Right lobe of liver (tissue), 6 donors: Measurements from ENCODE around the gene PCED1A. TPM values are rescaled to one million over a fixed set of nuclear protein-coding genes. Genes with fewer than 3 reads are reported as not detected.
"Not testable (repeated sequence)": the region's sequence is repeated elsewhere in the genome, so short reads cannot be mapped to it uniquely, and the experiment has no call there.

Experiments
- ATAC-seq, 4 donors: fragments of 200-7000 bp; cut with Tn5 transposase; one replicate each; pipeline ENCODE4 v1.9.1; 2020; ENCODE audit warnings: mild to moderate bottlenecking in 4 of 4, moderate library complexity in 4 of 4
- DNase-seq, 3 donors: peaks; one replicate each; pipeline ENCODE4 v3.0.0-alpha.2; 2020
- H3K27ac ChIP-seq, 3 donors: fragments of 200-600 bp; one replicate each; pipeline ENCODE4 v1.8.0; 2022
- H3K27me3 ChIP-seq, 2 donors: fragments of 200-600 bp; one replicate each; pipeline ENCODE4 v1.8.0; 2022
- H3K36me3 ChIP-seq, 4 donors: fragments of 200-600 bp; sonication (generic) in 1 of 4; one replicate each; pipeline versions ENCODE4 v1.5.1 to v1.8.0; 2017 to 2022; ENCODE audit warnings: control low read depth in 1 of 4
- H3K4me1 ChIP-seq, 4 donors: fragments of 200-600 bp; sonication (generic) in 1 of 4; one replicate each; pipeline versions ENCODE4 v1.5.1 to v1.8.0; 2017 to 2022; ENCODE audit warnings: control low read depth in 1 of 4
- H3K4me3 ChIP-seq, 3 donors: fragments of 200-600 bp; one replicate each; pipeline ENCODE4 v1.8.0; 2022
- H3K9me3 ChIP-seq, 4 donors: fragments of 200-600 bp; sonication (generic) in 1 of 4; one replicate each; pipeline versions ENCODE4 v1.5.1 to v1.8.0; 2017 to 2022; ENCODE audit warnings: control low read depth in 1 of 4
- POLR2A ChIP-seq: fragments of 450-650 bp; IDR thresholded peaks from one replicate; pipeline ENCODE4 v1.6.1; 2017; ENCODE audit warnings: antibody characterized with exemption, mild to moderate bottlenecking
- whole genome bisulfite sequencing: methylation state at CpG from one replicate; pipeline ENCODE4 v1.1.6; 2018; ENCODE audit warnings: low coverage, low lambda C conversion rate; ENCODE audit not compliant: insufficient coverage; ENCODE audit errors: missing lambda C conversion rate; 5-methylcytosine and 5-hydroxymethylcytosine counted together
- intact Hi-C, 2 donors: fragments of 100-400 bp; cut with DNase I; formaldehyde crosslinking; loops; one replicate each; pipeline versions ENCODE4 v1.11.2 to v1.14.1; 2022
- total RNA-seq, 6 experiments: library from RNA; depleted of rRNA in 2 of 6; stranded (reverse); fragments of >200 nt in 2 of 6; fragmentation: NEBNext Ultra II Directional in 3 of 6; extraction: Animal tissue kit (Norgen Biotek cat#: 25700) in 3 of 6; gene quantifications; one replicate each; pipeline versions ENCODE4 v1.1.0 to v1.2.4, GENCODE V29; 2016 to 2023
- TF ChIP-seq, protein P1 (sequence below), 4 donors: fragments of 200-600 bp in 3 of 4; fragments of 450-650 bp in 1 of 4; IDR thresholded peaks; one replicate each; pipeline versions ENCODE4 v1.5.1 to v1.8.0; 2016 to 2022; ENCODE audit warnings: antibody characterized with exemption in 4 of 4, mild to moderate bottlenecking in 2 of 4
- donor health status: DM: no; HTN: yes; CAD: no.
- donor health status: DM: no; HTN: no; CAD: no.
- donor health status: DM: no; HTN: no; CAD: no.
- donor health status: DM: no; HTN: yes; CAD: no.
- donor health status: DM: no; HTN: yes; CAD: no.

The PCED1A gene
- total RNA-seq, 6 experiments from 2014 or later = 9.6 to 22.2 (median 18.6) TPM

DNA sequence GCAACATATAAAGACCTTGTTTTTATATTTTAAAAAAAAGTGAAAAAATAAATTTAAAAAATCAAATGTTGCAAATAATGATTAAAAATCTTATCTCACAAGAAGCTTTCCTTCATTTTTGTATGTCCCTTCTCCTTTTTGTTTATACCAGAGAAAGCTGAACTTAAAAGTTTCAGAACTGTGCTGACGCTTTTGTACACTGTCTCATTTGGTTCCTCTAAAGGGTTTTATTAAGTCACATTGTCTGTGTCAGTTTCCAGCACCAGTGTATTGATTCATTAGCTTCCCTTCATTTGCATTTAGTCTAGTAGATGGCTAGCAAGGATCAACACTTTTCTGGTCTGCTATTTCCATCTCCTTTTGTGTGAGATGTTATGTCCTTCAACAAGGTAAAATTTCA lies 6.7 kb downstream of the PCED1A start:
- Histone ChIP-seq H3K9me3 (no peaks in the 10 kb centered on the region), H3K27me3 (no peaks in the 10 kb centered on the region), H3K4me1 (no peaks in the 10 kb centered on the region), H3K4me3 (no peak overlapping the region), H3K36me3 (no peaks in the 10 kb centered on the region), H3K27ac (no peak overlapping the region)
- ATAC-seq = no peak
- 77% methylated on average over 1 of the region's 1 CpG for WGBS
- no peak for TF ChIP-seq POLR2A
- TF ChIP-seq, protein P1, sequence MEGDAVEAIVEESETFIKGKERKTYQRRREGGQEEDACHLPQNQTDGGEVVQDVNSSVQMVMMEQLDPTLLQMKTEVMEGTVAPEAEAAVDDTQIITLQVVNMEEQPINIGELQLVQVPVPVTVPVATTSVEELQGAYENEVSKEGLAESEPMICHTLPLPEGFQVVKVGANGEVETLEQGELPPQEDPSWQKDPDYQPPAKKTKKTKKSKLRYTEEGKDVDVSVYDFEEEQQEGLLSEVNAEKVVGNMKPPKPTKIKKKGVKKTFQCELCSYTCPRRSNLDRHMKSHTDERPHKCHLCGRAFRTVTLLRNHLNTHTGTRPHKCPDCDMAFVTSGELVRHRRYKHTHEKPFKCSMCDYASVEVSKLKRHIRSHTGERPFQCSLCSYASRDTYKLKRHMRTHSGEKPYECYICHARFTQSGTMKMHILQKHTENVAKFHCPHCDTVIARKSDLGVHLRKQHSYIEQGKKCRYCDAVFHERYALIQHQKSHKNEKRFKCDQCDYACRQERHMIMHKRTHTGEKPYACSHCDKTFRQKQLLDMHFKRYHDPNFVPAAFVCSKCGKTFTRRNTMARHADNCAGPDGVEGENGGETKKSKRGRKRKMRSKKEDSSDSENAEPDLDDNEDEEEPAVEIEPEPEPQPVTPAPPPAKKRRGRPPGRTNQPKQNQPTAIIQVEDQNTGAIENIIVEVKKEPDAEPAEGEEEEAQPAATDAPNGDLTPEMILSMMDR (IDR thresholded peaks at IDR 0.05) = no peak
- no peak for DNase-seq
- intact Hi-C loops = no loop called here

DNA sequence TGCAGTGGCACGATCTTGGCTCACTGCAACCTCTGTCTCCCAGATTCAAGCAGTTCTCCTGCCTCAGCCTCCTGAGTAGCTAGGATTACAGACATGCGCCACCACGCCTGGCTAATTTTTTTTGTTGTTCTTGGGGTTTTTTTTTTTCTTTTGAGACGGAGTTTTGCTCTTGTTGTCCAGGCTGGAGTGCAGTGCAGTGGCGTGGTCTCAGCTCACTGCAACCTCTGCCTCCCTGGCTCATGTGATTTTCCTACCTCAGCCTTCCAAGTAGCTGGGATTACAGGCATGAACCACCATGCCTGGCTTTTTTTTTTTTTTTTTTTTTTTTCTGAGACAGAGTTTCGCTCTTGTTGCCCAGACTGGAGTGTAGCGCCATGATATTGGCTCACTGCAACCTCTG lies 9.2 kb downstream of the PCED1A start:
- WGBS = 67% methylated on average over 6 of the region's 7 CpGs
- H3K9me3 ChIP-seq, H3K27me3 ChIP-seq, H3K27ac ChIP-seq, H3K4me1 ChIP-seq, H3K4me3 ChIP-seq, ATAC-seq, H3K36me3 ChIP-seq, DNase-seq, intact Hi-C loops: not testable (repeated sequence)

DNA sequence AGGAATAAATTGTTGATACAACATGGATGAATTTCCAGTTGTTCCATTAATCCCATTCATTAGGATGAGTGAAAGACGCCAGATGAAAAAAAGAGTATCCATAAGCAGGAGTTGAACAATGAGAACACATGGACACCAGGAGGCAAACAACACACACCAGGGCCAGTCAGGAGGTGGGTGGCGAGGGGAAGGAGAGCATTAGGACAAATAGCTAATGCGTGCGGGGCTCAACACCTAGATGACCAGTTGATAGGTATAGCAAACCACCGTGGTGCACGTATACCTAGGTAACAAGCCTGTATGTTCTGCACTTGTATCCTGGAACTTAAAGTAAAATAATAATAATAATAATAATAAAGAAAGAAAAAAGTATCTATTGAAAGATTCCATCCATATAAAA lies 11.1 kb downstream of the PCED1A start:
- Histone ChIP-seq H3K27me3 (no peaks in the 10 kb centered on the region), H3K4me1 (no peaks in the 10 kb centered on the region), H3K4me3 (no peak overlapping the region), H3K27ac (no peak overlapping the region), H3K9me3 (no peaks in the 10 kb centered on the region), H3K36me3 (no peaks in the 10 kb centered on the region)
- intact Hi-C loops = no loop called here
- WGBS = 60% methylated on average over 6 of the region's 6 CpGs
- ATAC-seq (no peak), DNase-seq (no peak)
- TF ChIP-seq, protein P1 (IDR thresholded peaks at IDR 0.05) = no peak
- no peak for TF ChIP-seq POLR2A

DNA sequence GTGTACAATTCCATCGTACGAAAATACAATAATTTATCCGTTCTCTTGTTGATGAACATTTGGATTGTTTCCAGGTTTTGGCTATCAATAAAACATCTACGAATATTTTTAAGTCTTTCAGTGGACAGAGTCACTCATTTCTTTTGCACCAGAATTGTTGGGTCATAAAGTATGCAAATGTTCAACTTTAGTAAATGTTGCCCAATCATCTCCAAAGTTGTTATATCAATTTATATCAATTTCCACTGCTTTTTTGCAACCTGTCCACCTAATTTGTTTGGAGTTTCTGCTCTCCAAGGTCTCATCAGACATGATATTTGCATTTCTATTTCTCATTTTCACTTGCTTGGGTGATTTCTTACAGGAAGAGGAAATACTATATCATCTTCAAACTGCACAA lies 13.8 kb downstream of the PCED1A start:
- Histone ChIP-seq H3K4me1 (no peaks in the 10 kb centered on the region), H3K4me3 (no peak overlapping the region), H3K9me3 (no peaks in the 10 kb centered on the region), H3K27ac (no peak overlapping the region), H3K36me3 (no peaks in the 10 kb centered on the region), H3K27me3 (peaks cover 0 to 2% of the 10 kb centered on the region in 2 donors)
- 71% methylated on average over 4 of the region's 4 CpGs for WGBS
- no peak for ATAC-seq
- no peak for TF ChIP-seq POLR2A
- TF ChIP-seq, protein P1 (IDR thresholded peaks at IDR 0.05) = no peak
- DNase-seq = no peak
- intact Hi-C loops = no loop called here

DNA sequence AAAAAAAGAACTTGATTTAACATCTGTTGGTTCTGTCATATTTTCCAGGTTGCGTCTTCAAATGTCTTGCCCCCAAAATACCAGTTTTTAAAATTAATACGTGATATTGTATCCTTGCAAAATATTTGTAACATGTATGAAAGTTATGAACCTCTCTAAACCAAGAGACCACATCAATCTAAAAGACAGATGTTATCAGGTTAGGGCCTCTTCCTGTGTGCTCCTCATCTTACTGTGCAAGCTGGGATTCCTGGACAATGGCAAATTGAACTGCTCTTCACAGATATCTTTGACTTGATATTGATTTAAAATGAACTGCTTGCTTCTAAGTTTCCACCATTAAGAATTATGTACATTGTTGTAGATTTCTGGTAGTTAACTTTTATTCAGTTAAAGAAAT lies 14.7 kb downstream of the PCED1A start:
- DNase-seq = no peak
- Histone ChIP-seq H3K9me3 (no peaks in the 10 kb centered on the region), H3K27ac (no peak overlapping the region), H3K4me1 (no peaks in the 10 kb centered on the region), H3K27me3 (peaks cover 0 to 11% of the 10 kb centered on the region in 2 donors), H3K36me3 (no peaks in the 10 kb centered on the region), H3K4me3 (no peak overlapping the region)
- intact Hi-C loops = no loop called here
- TF ChIP-seq POLR2A = no peak
- TF ChIP-seq, protein P1 (IDR thresholded peaks at IDR 0.05) = no peak
- ATAC-seq = no peak
- 77% methylated on average over 2 of the region's 2 CpGs for WGBS
